GM23248 (cell line): ENCODE data around the gene VCP.

ENCODE experiments used
- EZH2 ChIP-seq: fragments of 200-600 bp; sonication (generic); IDR thresholded peaks from 2 replicates; pipeline ENCODE4 v1.6.1; 2018; ENCODE audit warnings: antibody characterized with exemption, mild to moderate bottlenecking; ENCODE audit not compliant: insufficient read depth, poor library complexity, severe bottlenecking
- EZH2phosphoT487 ChIP-seq: fragments of 200-600 bp; sonication (generic); IDR thresholded peaks from 2 replicates; pipeline ENCODE4 v1.6.1; 2018; ENCODE audit warnings: antibody characterized with exemption, moderate library complexity, mild to moderate bottlenecking, low read depth; ENCODE audit not compliant: insufficient read depth

DNA sequence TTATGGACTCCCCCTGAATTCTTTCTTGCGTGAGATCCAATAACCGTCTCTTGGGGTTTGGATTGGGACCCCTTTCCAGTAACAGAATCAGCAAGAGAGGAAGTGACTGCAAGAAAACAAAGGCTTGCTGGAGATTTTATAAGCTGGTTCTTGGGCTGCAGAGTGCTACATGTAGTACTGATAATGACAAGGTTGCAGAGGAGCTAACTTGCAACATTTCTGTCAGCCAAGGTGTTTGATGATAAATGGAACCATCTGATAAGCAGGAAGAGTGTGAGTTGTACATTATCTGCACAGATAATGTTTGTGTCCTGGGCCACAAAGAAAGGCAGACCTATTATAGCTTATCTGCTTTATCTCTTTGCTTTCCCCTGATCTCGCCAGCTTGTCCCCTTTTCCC, 45.8 kb downstream of the VCP start:
- TF ChIP-seq EZH2phosphoT487: no peak
- TF ChIP-seq EZH2: no peak
